H7 (cell line): ENCODE results near the gene GSK3A. TPM values are rescaled to one million over a fixed set of nuclear protein-coding genes. Genes with fewer than 3 reads are reported as not detected.

ENCODE experiments used
- DNase-seq: peaks from one replicate; pipeline ENCODE4 v3.0.0; 2012
- H3K27me3 ChIP-seq: 2 replicates; pipeline ENCODE4 v1.6.0; 2011; ENCODE audit warnings: mild to moderate bottlenecking, low read length; ENCODE audit not compliant: control insufficient read depth, insufficient read depth
- H3K36me3 ChIP-seq: replicated peaks from 2 replicates; pipeline ENCODE4 v1.5.1; 2011; ENCODE audit warnings: low read length; ENCODE audit not compliant: control insufficient read depth, insufficient read depth
- H3K4me3 ChIP-seq: 2 replicates; pipeline ENCODE4 v1.5.1; 2011; ENCODE audit warnings: low read depth, mild to moderate bottlenecking, control low read depth, low read length, moderate library complexity; ENCODE audit not compliant: insufficient read depth
- total RNA-seq: library from RNA; depleted of rRNA; stranded (reverse); fragments of >200 nt; shearing (Covaris generic); gene quantifications from 2 replicates; pipeline ENCODE4 v1.2.3, GENCODE V29; 2014

Gene GSK3A
- total RNA-seq, 1 experiment from 2014 or later, result 40.4 TPM

DNA sequence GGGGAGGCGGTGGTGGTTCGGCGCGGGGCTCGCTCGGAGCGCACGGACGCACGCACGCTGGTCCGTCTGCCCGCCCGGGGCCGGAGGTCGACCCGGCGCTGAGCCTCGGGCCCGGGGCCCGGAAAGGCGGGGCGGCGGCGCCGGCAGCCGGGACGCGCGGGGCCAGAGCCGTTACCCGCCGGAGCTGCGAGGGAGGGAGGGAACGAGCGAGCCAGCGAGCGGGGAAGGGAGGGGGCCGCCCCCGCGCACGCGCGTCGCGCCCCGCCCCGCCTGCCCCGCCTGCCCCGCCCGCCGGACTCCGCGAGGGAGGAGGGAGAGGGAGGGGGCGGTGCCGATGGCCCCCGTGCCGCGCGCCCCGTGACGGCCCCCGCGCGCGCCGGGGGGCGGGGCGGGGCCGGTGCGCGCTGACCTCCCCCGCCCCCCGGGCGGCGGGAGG lies 41.7 kb upstream of the GSK3A start:
- Histone ChIP-seq H3K4me3 (peak overlapping the region; percentile 34), H3K27me3 (no peaks in the 10 kb centered on the region), H3K36me3 (peaks cover 5% of the 10 kb centered on the region)
- DNase-seq, result peak; percentile 97

DNA sequence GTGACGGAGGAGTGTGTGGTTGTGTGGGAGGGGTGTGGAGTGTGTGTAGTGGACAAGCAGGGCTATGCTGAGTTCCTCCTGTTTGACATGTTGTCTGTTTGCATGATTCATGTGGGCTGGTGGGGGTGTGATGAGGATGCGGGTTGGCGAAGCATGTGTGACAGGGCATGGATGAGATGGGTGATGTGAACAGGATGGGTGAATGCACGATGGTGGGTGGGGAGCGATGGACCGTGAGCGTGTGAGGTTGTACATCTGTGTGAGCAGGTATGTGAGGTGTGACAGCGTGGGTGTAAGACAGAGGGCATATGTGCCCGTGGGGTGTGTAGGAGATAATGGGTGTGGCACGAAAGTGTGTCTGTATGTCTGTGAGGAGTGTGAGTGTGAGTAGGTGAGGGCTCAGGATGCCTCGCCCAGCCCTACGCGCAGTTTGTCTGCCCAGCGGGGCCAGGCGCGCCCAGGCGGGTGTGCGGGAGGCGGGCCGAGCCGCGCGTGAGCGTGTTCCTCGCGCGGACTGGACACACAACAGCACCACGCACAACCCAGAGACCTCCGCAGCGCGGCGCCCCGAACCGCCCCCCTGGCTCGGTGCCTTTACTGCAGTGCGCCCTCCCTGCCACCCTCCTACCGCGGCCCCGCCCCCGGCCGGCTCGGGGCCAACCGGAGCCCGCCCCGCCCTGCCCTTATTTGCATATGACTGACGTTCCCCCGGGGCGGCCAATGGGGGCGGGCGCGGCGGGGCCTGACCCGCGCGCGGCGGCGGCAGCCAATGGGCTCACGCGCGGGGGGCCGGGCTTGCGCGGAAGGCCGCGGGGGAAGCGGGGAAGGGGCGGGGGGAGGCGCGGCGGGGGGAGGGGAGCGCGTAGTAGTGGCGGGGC lies 41.0 kb upstream of the GSK3A start:
- Histone ChIP-seq H3K36me3 (peaks cover 5% of the 10 kb centered on the region), H3K27me3 (no peaks in the 10 kb centered on the region), H3K4me3 (peak overlapping the region; percentile 67)
- DNase-seq, result peak; percentile 100

DNA sequence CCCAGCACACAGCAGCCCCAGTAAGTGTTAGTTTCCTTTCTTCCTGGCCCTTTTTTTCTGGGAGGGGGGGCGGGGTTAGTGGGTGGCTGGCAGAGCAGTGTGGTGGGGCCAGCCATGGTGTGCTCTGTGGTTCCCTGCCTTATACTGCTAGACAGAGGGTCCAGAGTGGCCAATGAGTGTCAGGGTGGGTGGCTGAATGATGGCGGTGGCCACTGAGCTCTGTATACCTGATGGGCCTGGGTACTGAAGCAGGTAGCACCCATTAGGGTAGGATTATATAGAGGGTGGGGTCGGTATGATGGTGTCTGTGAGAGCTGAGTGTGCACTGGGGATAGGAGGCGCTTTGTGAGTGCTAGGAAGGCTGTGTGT lies 40.4 kb upstream of the GSK3A start:
- DNase-seq, result no peak
- no peak overlapping the region; the same call in 1 of the 2 replicates for H3K4me3 ChIP-seq
- H3K27me3 ChIP-seq, result no peaks in the 10 kb centered on the region
- no peaks in the 10 kb centered on the region for H3K36me3 ChIP-seq

DNA sequence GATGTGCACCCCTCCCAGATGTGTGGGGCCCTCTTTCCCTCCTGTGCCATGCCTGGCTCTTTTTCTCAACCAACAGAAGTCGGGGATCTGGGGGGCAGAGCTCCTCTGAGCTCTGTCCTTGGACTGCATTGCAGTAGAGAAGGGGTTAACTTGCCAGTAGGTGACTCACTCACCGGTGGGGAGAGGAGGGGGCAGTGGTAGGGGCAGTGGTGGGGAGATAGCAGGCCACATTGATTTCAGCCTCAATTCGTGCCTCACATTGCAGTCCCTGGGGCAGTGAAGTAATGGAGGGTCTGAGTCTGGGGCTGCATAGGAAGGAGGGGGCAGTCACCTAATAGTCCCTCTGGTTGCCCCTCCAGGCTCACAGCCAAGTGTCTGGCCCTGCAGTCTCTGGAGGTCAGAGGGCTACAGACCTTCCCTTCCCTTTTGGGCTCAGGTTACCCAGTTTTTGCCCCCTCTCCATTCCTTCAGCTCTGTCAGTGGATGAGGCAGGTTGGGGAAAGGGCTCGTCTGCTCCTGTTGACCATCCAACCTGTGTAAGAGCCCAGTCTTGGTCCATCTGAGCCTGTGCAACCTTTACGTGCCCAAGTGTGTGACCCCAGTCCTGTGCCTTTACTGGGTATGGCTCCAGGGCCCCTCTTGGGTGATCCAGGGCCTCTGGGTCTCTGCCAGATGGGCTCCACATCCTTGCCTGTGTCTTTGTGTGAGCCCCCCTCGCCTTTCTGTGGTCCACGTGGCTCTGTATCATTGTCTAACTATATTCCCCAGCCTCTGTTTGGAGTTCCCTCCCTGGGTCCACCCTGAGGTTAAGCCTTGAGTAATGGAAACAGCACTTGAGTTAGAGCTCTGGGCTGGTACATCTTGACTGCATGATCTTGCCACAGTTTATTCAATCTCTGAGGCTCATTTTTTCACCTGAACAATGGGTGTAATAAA lies 39.7 kb upstream of the GSK3A start:
- Histone ChIP-seq H3K27me3 (no peaks in the 10 kb centered on the region), H3K4me3 (peak overlapping the region; percentile 74), H3K36me3 (no peaks in the 10 kb centered on the region)
- peak; percentile 89 for DNase-seq

DNA sequence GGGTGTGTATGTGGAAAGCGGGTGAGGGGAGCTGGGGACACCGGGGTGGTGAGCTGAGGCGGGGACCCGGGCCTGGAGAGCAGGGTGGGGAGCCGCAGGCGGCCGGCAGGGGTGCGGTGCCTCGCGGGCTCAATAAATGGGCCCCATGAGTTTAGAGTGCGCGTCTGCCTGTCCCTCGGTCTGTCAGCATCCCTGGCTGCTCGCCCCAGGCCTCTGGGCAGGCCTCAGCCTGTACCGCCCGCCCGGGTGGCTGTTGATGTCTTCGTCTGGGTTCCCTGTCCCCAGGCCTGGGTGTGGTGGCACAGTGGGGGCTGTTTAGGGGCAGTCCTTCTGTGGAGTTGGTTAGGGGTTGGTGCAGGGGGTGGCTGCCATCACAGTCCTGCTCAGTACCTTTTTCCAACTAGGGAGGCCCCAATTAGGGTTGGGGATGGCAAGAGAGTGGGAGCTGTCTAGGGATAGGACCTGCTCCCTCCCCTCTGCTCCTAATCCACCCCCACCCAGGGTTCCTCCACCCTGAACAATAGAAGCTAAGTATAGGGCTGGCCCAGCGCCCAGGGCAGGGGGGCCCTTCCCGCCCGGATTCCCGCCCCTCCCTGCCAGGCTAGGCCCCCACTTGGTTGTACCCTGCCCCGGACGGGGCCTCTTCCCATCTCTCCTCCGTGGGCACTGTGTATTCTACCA lies 38.9 kb upstream of the GSK3A start:
- peak; percentile 82 for DNase-seq
- Histone ChIP-seq H3K36me3 (no peaks in the 10 kb centered on the region; the same call in 1 of the 2 replicates), H3K27me3 (no peaks in the 10 kb centered on the region), H3K4me3 (peak overlapping the region; percentile 74)

DNA sequence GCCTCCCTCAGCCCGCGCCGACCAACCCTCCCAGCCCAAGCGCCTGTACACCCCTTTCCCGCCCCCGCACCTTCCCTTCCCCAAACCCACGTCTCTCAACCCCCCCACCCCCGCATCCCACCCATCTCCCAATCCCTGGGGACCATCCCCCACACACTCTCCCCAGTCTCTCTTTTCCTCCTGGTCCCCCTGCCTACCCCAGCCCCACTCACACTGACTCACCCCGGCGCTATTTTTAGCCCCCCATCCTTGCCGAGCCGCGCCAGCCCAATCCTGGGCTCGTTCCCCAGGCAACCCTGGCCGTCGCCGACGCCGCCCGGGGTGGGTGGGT lies 38.4 kb upstream of the GSK3A start:
- no peaks in the 10 kb centered on the region; the same call in none of the 2 replicates for H3K36me3 ChIP-seq
- H3K4me3 ChIP-seq, result peak overlapping the region; percentile 74
- no peaks in the 10 kb centered on the region for H3K27me3 ChIP-seq
- peak; percentile 85 for DNase-seq

DNA sequence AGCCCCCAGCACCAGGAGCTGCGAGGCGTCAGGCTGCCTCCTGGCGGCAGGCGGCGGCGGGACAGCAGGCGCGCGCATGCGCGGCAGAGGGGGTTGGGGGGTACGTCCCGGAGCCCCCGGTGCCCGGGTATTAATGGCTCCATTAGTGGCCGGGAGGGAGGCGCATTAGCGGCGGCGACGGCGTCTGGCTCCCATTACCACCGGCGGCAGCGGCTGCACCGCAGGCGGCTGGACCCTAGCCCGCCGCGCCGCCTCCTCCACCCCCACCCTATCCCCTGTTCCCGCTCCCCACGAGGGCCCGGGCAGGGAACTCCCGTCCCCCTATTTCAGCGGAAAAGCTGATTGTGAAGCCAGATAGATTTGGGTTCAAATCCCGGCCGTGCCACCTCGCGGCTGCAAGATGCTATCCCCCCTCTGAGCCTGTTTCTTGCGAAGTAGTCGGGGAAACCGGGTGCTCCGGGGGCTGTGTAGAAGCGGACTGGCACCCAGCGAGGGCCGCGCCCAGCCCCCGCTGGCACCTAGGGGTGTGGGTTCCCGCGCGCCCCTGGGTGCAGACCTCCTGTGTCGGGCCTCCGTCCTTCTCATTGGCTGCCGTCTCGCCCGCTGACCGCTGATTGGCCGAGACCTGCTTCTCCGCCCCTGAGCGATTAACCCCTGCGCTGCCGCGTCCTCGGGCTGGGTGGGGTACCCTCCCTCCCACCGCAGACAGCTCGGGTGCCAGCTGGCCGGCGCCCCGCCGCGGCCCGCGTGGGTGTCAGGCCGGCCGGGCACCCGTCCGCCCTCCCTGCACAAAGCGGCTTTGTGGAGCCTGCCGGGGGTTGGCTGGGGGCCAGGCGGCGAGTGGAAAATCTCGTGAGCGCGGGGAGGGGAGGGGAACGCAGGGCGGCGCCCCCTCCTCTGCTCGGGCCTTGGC lies 37.8 kb upstream of the GSK3A start:
- Histone ChIP-seq H3K27me3 (no peaks in the 10 kb centered on the region), H3K4me3 (peak overlapping the region; percentile 74), H3K36me3 (no peaks in the 10 kb centered on the region; the same call in none of the 2 replicates)
- DNase-seq, result peak; percentile 100

DNA sequence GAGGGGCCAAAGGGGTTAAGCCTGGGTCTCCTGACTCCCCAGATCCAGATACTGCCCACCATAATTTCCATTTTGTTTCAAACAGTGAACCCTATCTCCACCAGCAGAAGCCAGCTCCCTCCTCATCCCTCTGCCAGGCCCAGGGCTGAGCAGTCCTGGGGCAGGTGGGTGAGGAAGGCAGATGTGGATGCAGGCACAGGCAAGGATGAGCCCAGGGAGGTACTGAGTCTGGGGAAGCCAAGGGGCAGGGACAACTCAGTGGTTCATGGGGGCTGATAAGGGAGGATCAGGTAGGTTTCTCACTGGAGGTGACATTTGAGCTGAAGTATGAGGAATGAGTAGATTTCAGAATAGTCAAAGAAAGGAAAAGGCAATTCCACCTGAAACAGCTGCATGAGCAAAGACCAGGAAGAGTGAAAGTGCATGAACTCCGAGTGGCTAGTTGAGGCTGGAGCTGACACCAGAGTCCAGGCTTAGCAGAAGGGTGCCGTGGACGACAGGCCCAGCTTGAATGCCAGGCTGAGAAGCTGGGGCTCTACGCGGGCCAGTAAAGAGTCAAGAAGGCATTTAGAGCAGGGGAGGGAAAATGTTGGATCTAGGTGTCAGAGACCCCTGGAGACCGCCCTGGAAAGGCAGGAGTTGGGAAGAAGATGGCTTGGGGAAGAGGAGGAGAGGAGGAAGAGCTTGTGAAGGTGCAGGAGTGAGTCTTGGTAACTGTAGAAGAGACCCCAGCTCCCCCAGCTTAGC lies 36.9 kb upstream of the GSK3A start:
- no peak for DNase-seq
- Histone ChIP-seq H3K4me3 (peak overlapping the region; percentile 74), H3K36me3 (no peaks in the 10 kb centered on the region; the same call in none of the 2 replicates), H3K27me3 (no peaks in the 10 kb centered on the region)

DNA sequence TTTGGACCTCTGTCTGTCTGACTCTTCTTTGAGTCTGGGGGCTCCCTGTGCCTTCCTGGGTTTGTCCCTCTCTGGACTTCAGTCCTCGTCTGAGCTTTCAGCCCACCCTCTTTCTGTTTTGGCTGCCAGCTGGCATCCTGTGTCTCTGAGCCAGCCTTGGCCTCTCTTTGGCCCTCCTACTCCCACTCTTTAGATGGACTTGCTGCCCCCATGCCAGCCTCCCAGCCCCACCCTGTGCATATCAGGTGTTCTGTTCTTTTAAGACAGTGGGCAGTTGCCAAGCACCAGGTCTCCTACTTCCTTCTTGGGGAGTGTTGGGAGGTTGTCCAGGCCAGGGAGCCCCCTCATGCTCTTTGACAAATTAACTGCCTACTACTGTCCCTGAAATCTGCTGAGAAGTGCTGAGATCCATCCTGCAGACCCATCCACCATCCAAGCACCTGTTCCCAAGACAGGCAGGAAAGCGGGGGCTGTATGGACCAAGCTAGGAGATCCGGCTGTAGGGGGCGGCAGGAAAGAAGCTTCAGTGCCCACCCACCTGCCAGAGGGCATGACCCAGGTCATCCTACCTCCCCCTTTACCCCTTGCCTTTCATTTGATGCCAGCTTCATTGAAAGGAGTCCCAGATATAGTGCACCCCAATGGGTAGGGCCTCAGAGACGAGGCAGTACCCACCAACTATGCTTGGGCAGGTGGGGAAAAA lies 36.2 kb upstream of the GSK3A start:
- no peak for DNase-seq
- H3K4me3 ChIP-seq, result no peak overlapping the region
- H3K27me3 ChIP-seq, result no peaks in the 10 kb centered on the region
- no peaks in the 10 kb centered on the region; the same call in none of the 2 replicates for H3K36me3 ChIP-seq

DNA sequence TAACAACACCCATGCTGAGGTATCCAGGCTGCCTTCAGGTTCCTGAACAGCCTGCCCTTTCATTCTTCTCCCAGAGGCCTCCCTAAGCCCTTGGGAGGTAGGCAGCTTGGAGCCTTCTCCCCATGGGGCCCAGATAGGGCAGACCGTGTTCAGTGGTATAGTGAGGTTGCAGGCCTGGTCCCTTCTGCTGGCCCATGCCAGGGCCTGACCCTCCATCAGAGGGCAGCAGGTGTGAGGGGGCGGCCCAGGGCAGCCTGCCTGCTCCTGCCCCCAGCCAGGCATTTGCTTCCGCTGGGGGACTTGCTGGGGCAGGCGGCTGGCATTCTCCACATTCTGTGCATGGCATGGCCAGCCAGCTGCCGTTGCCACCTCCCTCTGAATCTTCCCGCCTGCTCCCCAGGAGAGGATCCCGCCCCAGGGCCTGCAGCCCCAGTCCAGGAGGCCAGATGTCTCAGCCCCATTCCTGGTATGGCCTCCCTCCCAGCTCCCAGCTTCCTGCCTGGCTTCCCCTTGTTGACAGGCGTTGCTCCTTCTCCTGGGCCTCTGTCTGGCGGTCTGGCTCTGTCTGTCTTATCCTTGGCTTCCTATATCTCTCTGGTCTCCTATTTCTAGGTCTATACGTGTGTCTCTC lies 35.5 kb upstream of the GSK3A start:
- Histone ChIP-seq H3K4me3 (no peak overlapping the region), H3K36me3 (no peaks in the 10 kb centered on the region; the same call in none of the 2 replicates), H3K27me3 (no peaks in the 10 kb centered on the region)
- DNase-seq, result no peak

DNA sequence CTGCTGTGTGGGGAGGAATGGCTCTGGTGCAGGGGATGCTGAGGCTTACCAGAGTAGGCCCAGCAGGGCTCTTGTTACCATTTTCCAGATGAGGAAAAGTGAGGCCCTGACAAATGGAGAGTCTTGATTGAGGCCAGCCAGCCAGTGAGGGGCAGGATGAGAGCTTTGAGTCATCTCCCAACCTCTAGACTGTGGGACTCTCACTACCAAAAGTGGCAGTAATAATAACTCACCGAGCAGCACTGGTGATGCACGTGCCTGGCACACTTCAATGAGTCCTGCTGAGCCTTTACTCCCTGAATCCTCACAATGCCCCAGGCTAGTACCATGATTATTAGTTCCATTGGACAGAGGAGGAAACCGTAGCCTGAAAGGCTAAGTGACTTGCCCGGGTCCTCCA lies 34.4 kb upstream of the GSK3A start:
- Histone ChIP-seq H3K27me3 (no peaks in the 10 kb centered on the region), H3K36me3 (no peaks in the 10 kb centered on the region; the same call in none of the 2 replicates), H3K4me3 (no peak overlapping the region)
- DNase-seq, result no peak

DNA sequence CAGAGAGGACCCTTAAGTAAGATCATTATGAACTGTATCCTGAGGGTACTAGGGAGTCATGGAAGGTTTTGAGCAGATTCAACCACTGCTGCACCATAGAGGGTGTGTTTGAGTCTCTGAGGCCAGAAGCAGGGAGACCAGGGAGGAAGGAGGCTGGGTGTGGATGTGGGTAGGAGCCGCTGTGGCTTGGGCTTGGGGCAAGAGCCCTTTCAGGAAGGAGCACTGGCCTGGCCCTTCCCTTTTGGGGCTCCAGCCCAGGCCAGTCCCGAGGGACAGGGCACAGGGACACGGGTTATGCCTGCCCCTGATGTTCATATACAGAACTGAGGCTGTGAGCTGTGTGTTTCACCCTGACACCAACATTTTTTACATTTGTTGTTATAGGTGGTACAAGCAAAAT lies 33.9 kb upstream of the GSK3A start:
- H3K36me3 ChIP-seq, result no peaks in the 10 kb centered on the region; the same call in none of the 2 replicates
- no peaks in the 10 kb centered on the region for H3K27me3 ChIP-seq
- DNase-seq, result no peak
- no peak overlapping the region for H3K4me3 ChIP-seq
